ENCODE data around the gene EPB41L3. TPM values are rescaled to one million over a fixed set of nuclear protein-coding genes. Genes with fewer than 3 reads are reported as not detected.
"Not testable (repeated sequence)": the region's sequence is repeated elsewhere in the genome, so short reads cannot be mapped to it uniquely, and the experiment has no call there.

The EPB41L3 gene
- total RNA-seq, 1 experiment from 2014 or later: 14.1 TPM

DNA sequence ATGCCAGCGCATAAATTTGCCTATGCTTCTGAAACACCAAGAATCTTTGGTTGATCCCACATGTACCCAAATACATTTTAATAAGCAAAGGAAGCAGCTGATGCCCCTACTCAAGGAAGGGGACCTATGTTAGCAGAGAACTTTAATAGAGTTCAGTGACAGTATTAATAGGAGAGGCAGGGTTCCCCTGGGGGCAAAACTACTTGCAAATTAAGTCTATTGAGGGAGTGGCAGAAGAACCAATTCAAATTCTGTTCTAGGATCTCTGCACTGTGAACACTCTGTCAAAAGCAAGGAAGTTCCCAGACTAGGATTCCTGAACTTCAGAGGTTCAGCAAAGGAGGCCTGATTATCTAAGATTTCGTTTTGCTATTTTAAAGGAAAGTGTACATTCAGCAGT lies 47.5 kb downstream of the EPB41L3 start:
- no peak for DNase-seq (ENCODE audit: low spot score)

DNA sequence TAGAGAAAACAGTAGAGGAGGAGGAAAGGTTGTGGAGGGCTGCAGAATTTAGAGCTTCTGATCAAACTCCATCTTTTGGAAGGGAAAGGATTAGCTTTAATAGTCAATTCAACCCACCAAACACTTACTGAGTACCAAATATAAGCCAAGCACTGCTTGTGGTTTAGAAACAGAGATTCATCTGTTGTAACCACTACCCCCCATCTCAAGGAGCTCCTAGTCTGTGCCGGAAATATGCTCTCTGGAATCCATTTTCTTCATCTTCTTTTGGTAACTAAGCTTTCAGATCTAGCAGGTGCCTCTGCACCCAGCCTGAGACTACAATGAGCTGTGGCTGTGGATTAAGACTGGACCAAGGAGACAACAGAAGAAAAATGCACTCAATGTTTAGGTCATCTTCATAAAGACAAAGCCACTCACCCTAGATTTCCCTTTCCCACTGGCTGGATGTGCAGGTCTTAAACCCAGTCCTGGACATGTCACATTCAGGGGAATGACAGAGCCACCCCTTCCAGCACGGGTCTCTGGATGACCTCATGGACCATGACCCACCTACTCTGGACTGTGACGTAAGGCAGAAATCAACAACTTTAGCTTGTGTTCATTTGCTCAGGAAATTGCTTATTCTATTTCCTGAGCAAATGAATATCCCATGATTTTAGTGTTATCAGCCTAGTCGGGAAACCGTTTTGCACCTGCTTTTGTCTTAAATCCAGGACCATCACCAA lies 52.9 kb downstream of the EPB41L3 start:
- no peak for DNase-seq (ENCODE audit: low spot score)

DNA sequence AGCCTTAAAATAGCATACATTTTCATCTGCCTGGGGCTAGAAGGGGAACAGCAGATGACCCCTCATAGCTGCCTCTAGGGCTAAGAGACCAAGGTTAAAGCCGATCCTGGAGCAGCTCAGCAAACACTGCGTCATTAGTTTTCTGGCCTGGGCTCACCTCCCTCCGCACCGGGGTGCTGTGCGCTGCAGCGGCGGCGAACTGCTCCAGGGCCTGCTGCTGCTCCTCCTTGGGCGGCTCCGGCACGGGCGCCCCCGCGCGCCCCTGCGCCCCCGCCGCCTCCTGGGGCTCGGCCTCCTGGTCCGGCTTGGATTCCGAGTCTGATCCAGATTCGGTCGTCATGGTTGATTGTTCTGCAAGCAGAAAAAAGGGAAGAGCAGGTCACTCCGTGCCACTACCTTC lies 55.0 kb downstream of the EPB41L3 start:
- no peak for DNase-seq (ENCODE audit: low spot score)

DNA sequence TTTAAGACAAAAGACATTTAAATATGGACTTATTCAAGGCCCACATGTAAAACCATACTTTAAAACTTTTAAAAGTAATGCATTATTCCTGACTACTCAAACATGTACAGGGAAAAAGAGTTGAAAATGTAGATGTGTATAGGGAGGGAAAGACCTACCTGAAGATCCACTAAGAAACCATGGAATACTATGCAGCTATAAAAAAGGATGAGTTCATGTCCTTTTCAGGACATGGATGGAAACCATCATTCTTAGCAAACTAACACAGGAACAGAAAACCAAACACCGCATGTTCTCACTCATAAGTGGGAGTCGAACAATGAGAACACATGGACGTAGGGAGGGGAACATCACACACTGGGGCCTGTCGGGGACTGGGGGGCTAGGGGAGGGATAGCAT lies 55.8 kb downstream of the EPB41L3 start:
- DNase-seq (ENCODE audit: low spot score): not testable (repeated sequence)

DNA sequence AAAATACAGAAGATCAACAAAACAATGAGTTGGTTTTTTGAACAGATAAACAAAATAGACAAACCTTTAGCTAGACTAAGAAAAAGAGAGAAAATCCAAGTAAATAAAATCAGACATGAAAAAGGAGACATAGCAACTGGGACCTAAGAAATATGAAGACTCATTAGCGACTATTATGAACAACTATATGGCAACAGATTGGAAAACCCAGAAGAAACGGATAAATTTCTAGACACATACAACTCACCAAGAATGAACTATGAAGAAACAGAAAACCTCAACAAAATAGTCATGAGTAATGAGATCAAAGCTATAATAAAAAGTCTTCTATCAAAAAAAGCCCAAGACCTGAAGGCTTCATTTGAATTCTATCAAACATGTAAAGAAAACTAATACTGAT lies 59.3 kb downstream of the EPB41L3 start:
- DNase-seq (ENCODE audit: low spot score): no peak

DNA sequence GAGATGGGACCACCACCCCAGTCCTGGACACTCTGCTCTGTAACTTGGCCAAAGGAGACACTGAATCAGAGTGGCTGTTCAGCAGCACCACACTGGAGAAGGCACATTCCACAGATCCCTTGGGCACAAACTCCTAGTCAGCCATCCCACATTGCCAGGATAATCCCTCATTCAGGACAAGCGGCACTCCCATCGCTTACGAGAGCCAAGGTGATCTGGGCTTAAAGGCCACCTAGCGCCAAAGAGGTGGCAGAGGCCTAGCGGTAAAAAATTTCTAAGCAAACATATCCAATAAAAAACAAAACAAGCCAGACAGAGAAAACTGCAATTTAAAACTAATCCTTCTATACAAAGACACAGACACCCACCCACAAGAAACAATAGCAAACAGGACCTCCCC lies 62.2 kb downstream of the EPB41L3 start:
- no peak for DNase-seq (ENCODE audit: low spot score)

DNA sequence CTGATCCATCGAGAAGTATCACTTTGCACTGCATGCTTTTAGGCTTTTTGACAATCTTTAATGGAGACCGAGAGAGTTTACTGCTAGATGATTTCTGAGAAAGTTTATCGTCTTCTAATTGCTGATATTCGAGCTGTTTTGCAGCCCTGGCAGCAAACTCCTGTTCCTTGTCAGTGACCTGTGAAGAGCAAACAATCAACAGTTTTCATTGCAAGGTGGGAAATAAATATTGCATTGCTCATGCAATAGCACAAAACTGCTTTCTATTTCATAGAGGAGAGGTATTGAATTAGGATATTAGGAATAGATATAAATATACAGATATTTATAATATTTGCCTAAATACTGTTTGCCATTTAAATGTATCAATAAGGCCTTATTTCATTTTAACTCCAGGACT lies 65.5 kb downstream of the EPB41L3 start:
- DNase-seq (ENCODE audit: low spot score): no peak

- no peak for DNase-seq (ENCODE audit: low spot score)
These were observed 66.6 kb downstream of the EPB41L3 start for GRCh38 chr18:5476961-5477800.

DNA sequence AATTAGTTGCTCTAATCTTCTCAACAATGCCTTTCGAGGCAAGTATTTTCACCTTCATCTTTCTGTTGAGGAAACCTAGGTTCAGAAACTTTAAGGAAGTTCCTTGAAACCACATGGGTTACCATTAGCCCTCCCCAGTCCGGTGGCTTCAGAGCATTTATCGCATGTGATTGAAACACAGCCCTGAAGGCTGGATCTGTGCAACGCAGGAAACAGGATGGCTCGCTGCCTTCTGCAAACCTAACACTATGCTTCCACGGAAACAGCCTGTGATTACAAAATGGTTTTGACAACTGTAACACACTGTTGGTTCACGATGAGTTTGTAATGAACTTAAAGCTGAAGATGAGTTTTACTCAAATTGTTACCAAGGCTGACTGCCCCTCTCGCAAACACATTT lies 68.5 kb downstream of the EPB41L3 start:
- no peak for DNase-seq (ENCODE audit: low spot score)

DNA sequence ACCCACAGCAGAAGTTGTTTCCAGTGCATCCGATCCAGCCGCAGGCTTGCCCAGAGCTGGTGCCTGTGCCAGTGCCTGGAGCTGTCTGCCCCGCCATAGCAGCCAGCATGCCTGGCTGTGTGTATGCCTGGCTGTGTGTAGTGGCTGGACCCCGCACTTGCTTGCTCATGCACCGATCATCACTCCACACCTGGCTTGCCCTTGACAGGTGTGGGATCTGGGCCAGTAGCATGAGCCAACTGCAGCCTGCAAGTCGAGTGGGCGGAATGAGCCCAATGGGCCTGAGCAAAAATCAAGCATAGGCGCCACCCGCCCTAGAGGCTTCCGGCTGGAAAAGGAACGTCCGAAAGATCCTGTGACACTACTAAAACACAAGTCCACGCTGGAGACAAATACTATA lies 74.5 kb downstream of the EPB41L3 start:
- DNase-seq (ENCODE audit: low spot score): no peak

GRCh38 chr18:5468394-5468793 lies 75.4 kb downstream of the EPB41L3 start:
- no peak for DNase-seq (ENCODE audit: low spot score)

DNA sequence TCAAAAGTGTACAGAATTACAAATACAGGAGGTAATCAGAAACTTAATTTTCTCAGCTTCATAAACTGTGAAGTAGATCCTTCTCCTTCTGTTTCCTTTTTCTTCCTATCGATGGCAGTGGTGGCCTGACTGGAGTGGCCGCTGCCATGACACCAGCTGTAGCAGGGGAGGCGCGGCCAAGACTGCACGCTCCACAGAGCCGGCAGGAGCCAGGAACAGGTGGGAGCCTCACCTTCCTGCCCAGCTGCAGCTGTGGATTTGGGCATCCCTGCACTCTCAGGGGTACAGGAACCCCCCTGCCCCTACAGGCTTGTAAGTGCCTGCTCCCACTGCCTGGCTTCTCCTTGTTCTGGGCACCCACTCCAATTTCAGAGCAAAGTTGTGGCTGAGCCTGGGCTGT lies 76.1 kb downstream of the EPB41L3 start:
- DNase-seq (ENCODE audit: low spot score): no peak

DNA sequence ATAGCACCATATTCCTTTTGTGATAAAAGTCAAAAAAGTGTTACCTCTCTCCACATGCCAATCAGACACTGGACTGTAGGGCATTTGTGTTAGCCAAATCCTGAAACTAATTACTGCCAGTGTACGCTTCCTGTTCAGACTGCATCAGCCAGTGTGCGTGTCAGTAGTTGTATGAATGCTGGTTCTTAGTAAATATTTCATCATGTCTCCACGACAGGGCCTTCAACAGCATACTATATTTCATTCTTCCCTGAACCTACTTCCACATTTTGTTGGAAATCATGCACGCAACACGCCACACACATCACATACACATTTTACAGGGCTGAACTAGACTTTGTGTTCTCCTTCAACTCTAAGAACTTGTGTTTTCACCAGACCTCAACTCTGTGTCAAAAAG lies 77.5 kb downstream of the EPB41L3 start:
- DNase-seq (ENCODE audit: low spot score): peak; percentile 16

GRCh38 chr18:5464251-5464650 lies 79.5 kb downstream of the EPB41L3 start:
- no peak for DNase-seq (ENCODE audit: low spot score)

DNA sequence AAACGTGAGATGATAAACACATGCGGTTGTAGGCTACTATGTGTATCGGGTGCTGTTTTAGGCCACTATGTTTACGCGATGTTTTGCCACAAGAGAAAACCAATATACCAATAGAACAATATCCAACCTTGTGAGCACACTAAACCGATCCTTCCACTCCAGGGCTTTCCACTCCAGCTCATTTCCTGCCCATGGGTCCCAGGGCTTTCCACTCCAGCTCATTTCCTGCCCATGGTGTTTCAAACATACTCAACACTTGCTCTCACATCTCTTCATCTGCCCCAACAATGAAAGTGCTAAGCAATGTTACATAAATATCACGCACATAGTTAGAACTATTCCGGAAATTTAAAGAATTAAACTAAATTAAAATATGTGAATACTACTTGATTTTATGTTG lies 80.0 kb downstream of the EPB41L3 start:
- no peak for DNase-seq (ENCODE audit: low spot score)

DNA sequence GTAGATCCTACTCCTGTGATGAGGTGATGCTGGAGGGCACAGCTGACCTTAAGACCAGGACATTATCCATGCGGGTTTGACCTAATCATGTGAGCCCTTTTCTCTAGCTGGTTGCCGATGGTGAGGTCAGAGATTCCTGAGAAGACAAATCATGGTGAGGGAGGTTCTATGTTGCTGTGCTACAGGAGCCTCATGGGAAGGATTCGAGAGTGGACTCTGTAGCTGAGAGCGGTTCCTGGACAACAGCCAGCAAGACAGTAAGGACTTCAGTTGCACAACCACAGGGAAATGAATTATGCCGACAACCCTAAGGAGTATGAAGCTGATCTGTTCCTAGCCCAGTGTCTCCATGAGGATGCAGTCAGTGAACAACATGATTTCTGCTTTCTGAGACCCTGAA lies 80.4 kb downstream of the EPB41L3 start:
- DNase-seq (ENCODE audit: low spot score): peak; percentile 68

DNA sequence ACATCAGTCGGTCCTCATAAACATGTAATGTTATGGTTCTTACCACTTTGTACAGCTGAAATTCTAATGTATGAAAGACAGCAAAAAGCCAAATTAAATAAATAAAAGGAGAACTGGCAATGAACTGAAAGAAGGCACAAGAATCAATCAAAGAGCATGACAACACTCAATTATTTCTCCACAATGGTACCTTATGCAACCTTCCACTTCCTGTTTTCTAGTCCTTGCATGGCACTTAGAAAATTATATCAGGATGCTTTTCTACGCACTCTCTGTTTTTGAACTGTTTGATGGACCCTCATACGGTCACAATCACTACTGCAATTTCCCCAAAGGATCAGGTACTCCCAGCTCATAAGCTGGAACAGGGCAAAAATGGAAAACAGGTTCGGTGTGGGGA lies 81.6 kb downstream of the EPB41L3 start:
- no peak for DNase-seq (ENCODE audit: low spot score)

DNA sequence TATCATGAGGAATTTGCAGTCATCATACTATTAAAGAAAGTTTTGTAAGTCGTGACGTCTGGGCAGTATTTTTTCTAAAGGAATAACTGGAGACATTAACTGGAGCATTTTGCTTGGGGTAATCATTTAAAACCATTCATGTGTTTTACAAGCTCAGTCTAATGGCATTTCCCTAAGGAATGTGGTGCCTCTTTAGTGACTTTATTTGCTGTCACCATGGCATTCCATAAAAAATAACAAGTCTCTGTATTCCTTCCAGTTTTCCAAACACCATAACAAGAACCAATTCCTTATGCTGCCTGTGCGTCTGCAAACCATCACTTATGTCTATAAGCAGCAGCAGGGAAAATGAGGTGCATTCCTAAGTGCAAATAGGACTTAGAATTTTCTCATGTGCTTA lies 82.8 kb downstream of the EPB41L3 start:
- DNase-seq (ENCODE audit: low spot score): no peak

GRCh38 chr18:5457462-5457957 lies 86.3 kb downstream of the EPB41L3 start:
- DNase-seq (ENCODE audit: low spot score): no peak

- peak; percentile 26 for DNase-seq (ENCODE audit: low spot score)
These were observed 87.0 kb downstream of the EPB41L3 start for GRCh38 chr18:5456577-5457461.

GRCh38 chr18:5455674-5456073 lies 88.1 kb downstream of the EPB41L3 start:
- no peak for DNase-seq (ENCODE audit: low spot score)

GRCh38 chr18:5452943-5453443 lies 90.8 kb downstream of the EPB41L3 start:
- no peak for DNase-seq (ENCODE audit: low spot score)
